GM19395 (cell line): ENCODE measurements around the gene TCTN1.
A peak's percentile ranks its signal among the peaks of the same experiment; 100 is the strongest.

Source experiments
- ATAC-seq: cut with Tn5 transposase; IDR thresholded peaks from one replicate; pipeline ENCODE4 v1.9.1; 2021; ENCODE audit warnings: mild to moderate bottlenecking, moderate library complexity; ENCODE audit not compliant: unreplicated experiment

TCTN1 gene

DNA sequence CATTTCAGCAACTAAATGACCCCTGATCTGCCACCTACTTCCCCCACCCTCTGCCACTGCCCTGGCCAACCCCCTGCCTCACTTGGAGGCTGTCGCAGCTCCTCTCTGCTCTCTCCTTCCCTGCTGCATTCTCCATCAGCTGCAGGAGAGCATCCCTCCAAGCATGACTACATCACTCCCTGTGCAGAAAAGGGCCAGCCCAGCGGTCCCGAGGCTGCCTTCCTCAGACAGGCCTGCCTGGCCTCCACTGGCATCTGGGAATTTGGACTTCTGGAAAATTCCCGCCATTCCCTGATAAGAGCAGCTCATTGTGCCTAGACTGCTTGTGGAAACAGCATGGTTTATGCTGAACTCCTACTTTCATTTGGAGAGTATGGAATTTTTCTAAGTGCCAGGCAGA, 62.2 kb downstream of the TCTN1 start:
- no peak for ATAC-seq

DNA sequence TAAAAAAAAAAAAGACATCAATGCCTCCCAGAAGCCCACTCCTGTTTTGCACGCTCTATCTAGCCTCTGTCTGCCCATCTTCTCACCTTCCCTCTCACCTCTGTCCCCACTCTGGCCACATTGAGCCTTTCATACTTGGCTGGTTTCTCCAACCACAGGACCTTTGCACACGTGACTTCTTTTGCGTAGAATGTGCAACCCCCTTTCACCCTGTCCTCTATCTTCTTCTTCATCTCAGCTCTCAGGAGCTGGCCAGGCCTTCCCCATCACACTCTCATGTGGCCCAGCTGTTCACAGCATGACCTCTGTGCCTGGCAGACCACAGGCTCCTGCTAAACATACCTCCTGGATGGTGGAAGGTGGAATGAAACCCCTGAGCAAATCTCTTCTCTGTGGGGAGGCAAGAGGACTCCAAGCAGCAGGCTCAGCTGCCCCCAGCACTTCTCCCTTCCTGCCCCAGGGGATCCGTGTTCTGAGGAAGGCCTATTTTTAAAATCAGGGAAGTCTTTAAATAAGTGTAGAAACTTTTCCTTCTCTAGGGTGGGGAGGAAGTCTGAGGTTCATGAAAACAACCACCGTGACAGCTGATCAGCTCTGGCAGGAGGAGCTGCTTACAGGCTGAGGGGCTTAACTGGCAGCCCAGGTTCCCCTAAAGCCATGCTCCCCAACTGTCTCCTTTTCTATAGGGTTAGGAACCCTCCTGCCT, 63.4 kb downstream of the TCTN1 start:
- ATAC-seq: peak; percentile 84

GRCh38 chr12:110677982-110678381, 64.1 kb downstream of the TCTN1 start:
- no peak for ATAC-seq

- ATAC-seq: no peak
These were observed 65.3 kb downstream of the TCTN1 start for GRCh38 chr12:110679201-110679600.

DNA sequence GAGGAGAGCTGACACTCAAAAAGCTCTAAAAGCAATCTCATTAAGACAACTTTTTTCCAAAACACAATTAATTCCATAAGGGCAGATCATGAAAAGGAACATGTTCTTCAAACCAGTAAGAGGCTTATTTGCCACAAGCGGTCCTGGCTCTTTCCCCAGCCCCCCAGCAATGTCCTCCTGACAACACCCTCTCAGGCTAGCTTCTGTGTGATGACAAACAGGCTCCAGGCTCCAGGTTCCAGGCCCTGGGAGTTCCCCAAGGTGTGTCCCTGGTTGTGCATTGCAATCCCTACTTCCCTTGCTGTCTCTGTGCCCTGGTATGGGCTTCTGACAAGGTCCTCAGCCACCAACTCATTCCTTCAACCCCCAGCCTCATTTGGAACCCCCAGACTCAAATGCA, 66.1 kb downstream of the TCTN1 start:
- ATAC-seq: no peak

DNA sequence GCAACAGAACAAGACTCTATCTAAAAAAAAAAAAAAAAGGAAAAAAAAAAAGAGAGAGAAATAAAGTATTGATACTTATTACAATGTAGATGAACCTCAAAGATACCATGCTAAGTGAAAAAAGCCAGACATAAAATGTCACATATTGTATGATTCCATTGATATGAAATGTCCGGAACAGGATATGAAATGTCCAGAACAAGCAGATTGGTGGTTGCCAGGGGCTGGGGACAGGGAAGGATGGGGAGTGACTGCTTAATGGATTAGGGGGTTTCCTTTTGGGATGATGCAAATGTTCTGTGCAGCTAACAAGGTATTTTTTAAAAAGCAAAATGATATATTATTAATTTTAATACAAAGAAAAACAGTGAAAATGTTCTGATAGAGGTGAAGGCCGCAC, 70.0 kb downstream of the TCTN1 start:
- ATAC-seq: no peak

DNA sequence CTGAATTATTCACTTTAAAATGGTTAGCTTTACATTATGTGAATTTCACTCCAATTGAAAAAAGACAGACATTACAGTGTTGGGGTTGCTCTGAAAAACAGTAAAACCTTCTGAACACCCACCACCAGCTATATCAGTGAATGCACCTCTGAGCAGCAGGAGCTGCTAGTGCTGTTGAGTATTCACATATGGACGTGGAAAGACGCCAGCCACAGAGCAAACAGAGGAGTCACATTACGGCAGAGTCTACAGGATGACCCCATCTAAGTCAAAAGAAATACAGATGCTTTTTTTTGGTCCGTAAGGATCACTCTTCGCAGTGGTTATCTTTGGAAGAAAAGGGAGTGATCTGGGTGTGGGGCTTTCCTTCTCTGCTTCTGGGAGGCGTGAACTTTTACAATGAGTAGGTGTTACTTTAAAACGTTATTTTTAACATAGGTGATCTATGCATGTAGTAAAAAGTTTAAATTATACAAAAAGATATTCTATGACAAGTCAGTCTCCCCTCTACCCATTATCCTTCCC, 70.4 kb downstream of the TCTN1 start:
- no peak for ATAC-seq

GRCh38 chr12:110686294-110686903, 72.5 kb downstream of the TCTN1 start:
- no peak for ATAC-seq

- ATAC-seq: no peak
These were observed 73.7 kb downstream of the TCTN1 start for GRCh38 chr12:110687396-110688169.

DNA sequence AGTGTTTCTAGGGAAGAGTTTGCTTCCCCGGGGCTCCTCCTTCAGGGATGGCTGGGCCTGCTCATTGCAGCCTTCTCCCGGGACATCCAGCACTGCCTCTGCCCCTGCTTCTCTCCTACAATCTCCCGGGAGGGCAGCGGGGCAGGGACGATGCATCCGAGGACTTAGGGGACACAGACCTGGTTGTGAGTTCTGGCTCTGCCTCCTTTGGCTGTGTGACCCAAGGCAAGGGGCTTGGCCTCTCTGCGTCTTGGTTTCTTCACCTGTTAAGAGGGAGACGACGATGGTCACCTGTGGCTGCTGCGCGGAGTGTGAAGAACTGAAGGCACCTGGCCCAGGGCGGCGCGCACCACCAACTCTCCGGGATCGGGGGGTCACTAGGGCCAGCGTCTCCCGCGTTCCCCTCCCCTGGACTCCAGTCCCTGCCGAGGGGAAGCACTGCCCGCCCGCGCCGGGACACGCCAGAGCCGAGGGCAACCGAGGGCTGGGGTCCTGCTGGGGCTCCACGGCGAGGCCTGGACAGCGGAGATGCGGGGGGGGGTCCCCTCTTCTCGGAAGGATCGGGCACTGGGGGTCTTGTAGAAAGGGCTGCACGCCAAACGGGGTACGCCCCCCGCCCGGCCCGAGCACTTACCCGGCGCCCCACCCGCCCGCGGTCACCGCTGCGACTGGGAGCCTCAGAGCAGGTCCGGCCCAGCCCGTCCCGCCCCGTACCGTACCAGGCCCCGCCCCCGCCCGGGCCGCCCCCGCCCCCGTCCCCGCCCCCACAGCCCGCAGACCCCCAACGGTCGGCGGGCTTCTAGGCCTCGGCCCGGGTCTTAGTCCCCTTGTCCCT, 74.7 kb downstream of the TCTN1 start, which contains the start of gene HVCN1:
Gene HVCN1 (minus strand): TSS at position 670 of the 835 bp plus-strand sequence. CDS start 5,870 bp downstream, outside the sequence.
- peak; percentile 33 for ATAC-seq

DNA sequence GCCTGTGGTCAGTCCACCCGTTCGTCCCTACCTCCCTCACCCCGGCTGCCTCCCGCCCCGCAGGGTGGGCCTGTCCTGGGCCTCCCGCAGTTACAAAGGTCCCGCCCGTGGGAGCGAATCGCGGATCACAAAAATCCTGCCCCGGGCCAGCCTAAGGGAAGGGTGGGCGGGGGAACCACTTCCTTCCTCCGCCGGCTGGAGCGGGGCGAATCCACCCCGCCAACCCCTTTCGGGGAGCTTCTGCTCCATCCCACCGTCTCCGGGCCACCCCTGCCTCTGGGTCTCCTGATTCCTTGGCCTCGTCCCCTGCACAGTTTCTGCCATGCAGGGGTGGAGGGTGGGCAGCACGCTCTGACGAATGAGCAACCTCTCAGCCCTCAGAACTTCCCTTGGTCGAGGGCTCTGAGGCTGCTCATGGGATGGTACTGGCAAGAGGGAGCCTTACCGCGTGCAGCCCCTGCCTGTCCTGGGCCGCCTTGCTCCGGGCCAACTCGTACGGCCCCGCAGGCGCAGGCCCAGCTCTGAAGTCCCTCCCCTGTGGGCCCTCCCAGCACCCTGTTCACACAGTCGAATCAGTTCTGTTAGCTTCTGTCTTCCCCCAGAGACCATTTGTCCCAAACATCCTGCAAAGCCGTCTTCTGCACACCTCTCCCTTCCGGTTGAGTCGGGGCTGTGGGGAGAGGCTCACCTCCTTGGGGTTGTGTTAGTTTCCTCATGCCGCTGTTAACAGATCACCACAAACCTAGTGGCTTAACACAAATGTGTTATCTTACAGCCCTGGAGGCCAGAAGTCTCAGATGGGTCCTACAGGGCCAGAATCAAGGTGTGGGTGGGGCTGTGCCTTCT, 75.6 kb downstream of the TCTN1 start:
- peak; percentile 50 for ATAC-seq

DNA sequence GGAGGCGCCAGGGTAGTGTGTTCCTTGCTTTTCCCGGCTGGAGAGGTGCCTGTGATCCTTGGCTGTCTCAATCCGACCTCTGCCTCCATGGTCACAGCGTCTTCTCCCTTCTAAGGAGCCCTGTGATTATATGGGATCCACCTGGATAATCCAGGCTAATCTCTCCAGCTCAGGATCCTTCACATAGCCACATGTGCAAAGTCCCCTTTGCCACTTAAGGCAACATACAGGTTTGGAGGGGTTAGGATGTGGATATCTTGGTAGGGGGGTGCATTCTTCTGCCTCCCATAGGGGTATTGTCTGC, 76.2 kb downstream of the TCTN1 start:
- no peak for ATAC-seq

DNA sequence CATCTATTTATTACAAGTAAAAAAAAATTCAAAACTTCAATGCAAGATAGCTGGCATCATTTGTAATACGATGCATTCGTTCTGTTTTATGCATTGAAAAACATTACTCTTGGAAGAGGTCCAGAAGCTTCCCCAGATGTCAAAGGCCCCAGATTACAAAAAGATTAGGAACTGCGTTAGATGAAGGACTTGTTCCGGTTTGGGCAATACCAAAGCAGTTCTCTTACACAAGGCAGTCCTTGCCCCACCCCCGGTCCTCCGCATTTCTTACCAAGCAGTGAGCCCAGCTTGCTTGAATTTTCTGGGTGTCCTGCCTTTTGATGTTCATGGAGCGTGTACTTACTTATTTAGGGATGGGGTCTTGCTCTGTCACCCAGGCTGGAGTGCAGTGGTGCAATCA, 79.8 kb downstream of the TCTN1 start:
- no peak for ATAC-seq

- no peak for ATAC-seq
These were observed 80.5 kb downstream of the TCTN1 start for GRCh38 chr12:110694330-110694901.

DNA sequence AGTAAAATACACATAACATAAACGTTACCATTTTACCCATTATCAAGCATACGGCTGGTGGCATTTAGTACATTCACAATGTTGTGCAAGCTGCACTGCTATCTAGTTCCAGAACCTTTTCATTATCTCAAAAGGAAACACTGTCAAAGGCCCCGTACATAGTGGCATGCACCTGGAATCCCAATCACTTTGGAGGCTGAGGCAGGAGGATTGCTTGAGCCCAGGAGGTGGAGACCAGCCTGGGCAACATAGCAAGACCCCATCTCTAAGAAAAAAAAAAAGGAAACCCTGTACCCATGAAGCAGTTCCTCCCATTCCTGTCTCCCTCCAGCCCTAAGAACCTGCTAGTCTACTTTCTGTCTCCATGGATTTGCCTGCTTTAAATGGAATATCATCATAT, 82.4 kb downstream of the TCTN1 start:
- no peak for ATAC-seq

DNA sequence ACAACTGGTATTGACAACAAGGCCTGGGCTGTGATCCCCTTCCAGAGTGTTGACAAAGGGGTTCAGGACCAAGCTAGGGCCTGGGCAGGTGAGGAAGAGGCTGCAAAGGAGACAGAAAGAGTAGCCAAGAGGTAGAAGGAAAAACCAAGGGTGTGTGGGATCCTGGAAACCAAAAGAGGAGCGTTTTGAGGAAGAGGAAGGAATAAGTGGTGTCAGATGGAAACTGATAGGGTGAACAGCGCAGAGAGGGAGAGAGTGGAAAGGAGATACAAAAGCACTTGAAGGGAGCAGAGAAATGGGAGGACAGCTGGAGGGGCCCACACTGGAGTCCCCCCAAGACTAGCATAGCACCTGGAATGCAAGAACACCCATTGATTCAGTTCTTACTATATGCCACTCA, 83.3 kb downstream of the TCTN1 start:
- no peak for ATAC-seq

DNA sequence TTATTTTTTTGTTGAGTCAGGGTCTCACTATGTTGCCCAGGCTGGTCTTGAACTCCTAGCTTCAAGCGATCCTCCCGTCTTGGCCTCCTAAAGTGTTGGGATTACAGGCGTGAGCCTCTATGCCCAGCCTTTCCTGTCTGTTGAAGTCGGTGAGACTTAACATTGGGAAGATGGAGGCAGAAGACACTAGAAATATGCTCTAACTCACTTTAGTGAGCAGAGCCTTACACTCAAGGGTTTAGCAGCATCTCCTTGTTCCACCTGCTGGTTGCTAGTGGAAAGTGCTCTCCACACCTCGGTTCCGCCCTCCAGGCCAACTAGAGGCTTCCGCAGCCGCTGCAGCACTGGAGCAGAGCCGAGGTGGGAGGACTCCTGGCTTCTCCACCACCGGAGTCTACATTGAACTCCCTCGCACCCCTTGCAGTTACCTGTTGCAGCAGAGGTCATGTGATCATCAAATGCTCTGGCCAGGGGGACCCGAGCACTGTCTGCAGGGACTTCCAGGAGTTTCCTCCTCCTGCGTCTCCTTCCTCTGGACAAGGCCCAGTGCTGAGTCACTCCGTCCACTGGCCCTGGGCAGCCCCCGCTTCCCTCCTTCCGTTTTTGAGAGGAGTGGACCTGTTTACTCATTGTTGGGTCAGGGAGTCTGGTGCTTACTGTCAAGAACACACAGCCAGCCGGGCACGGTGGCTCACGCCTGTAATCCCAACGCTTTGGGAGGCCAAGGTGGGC, 84.4 kb downstream of the TCTN1 start:
- ATAC-seq: peak; percentile 93
